ENCODE results near the gene SAXO1. TPM values are rescaled to one million over a fixed set of nuclear protein-coding genes. Genes with fewer than 3 reads are reported as not detected.
"Not testable (repeated sequence)": the region's sequence is repeated elsewhere in the genome, so short reads cannot be mapped to it uniquely, and the experiment has no call there.

Gene SAXO1
- total RNA-seq, 2 experiments from 2014 or later = 0.10 TPM; not detected in 1

- Mint-ChIP-seq H3K27me3 (ENCODE audit: low read depth) (peaks cover 7% of the 10 kb centered on the region), H3K9me3 (ENCODE audit: insufficient read depth) (no peaks in the 10 kb centered on the region), H3K36me3 (ENCODE audit: low read depth) (no peaks in the 10 kb centered on the region), H3K27ac (no peak overlapping the region), H3K4me1 (ENCODE audit: low read depth) (no peaks in the 10 kb centered on the region), H3K4me3 (no peak overlapping the region)
- DNase-seq (no peak), ATAC-seq (no peak)
- ChIA-PET CTCF (no interaction called here), POLR2A (no interaction called here)
Measured at GRCh38 chr9:18942801-18943200, 90.2 kb downstream of the SAXO1 start.

- CTCF ChIA-PET = no interaction called here
Measured at GRCh38 chr9:18941060-18941740, 91.8 kb downstream of the SAXO1 start.

GRCh38 chr9:18939943-18940342, 93.1 kb downstream of the SAXO1 start:
- Mint-ChIP-seq H3K4me3 (no peak overlapping the region), H3K27me3 (ENCODE audit: low read depth) (peaks cover under 1% of the 10 kb centered on the region), H3K9me3 (ENCODE audit: insufficient read depth) (no peaks in the 10 kb centered on the region), H3K27ac (no peak overlapping the region), H3K36me3 (ENCODE audit: low read depth) (no peaks in the 10 kb centered on the region), H3K4me1 (ENCODE audit: low read depth) (no peaks in the 10 kb centered on the region)
- ChIA-PET CTCF (no interaction called here), POLR2A (no interaction called here)
- no peak for DNase-seq
- ATAC-seq = no peak

More at GRCh38 chr9:18941060-18941740, 91.8 kb downstream of the SAXO1 start:
- no peaks in the 10 kb centered on the region for H3K9me3 Mint-ChIP-seq (ENCODE audit: insufficient read depth)
- H3K27ac Mint-ChIP-seq = no peak overlapping the region
- no peaks in the 10 kb centered on the region for H3K36me3 Mint-ChIP-seq (ENCODE audit: low read depth)
- peaks cover 4% of the 10 kb centered on the region for H3K27me3 Mint-ChIP-seq (ENCODE audit: low read depth)
- POLR2A ChIA-PET = no interaction called here
- ATAC-seq = no peak
- DNase-seq = no peak
- H3K4me3 Mint-ChIP-seq = no peak overlapping the region
- no peaks in the 10 kb centered on the region for H3K4me1 Mint-ChIP-seq (ENCODE audit: low read depth)

- ATAC-seq (no peak), DNase-seq (no peak)
- Mint-ChIP-seq H3K36me3 (ENCODE audit: low read depth) (no peaks in the 10 kb centered on the region), H3K4me1 (ENCODE audit: low read depth) (no peaks in the 10 kb centered on the region), H3K27me3 (ENCODE audit: low read depth) (peaks cover 2% of the 10 kb centered on the region), H3K4me3 (no peak overlapping the region), H3K27ac (no peak overlapping the region), H3K9me3 (ENCODE audit: insufficient read depth) (peaks cover 3% of the 10 kb centered on the region)
- ChIA-PET CTCF (no interaction called here), POLR2A (no interaction called here)
Measured at GRCh38 chr9:18936094-18936871, 96.7 kb downstream of the SAXO1 start.

DNA sequence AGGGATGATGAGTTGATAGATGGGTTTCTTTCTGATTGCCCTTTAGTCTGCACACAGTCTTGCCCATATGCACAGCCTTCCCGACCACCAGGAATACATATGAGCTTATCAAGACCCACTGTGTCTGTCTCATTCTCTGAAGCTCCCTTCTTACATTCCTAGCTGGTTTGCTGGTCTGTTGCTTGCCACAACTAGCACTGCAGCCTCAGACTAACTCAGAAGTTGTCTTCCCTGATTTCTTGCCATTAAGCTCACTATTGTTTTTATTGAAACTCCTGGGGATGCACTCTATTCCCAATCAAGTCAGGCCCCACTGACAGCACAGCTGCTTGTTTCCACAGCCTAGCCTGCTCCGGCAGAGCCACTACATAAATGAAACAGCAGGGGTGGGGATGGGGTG, 97.5 kb downstream of the SAXO1 start:
- Mint-ChIP-seq H3K27ac (no peak overlapping the region), H3K27me3 (ENCODE audit: low read depth) (peaks cover 2% of the 10 kb centered on the region), H3K4me3 (no peak overlapping the region), H3K36me3 (ENCODE audit: low read depth) (no peaks in the 10 kb centered on the region), H3K9me3 (ENCODE audit: insufficient read depth) (peaks cover 3% of the 10 kb centered on the region), H3K4me1 (ENCODE audit: low read depth) (no peaks in the 10 kb centered on the region)
- ATAC-seq (no peak), DNase-seq (no peak)
- CTCF ChIA-PET = no interaction called here
- POLR2A ChIA-PET = no interaction called here

DNA sequence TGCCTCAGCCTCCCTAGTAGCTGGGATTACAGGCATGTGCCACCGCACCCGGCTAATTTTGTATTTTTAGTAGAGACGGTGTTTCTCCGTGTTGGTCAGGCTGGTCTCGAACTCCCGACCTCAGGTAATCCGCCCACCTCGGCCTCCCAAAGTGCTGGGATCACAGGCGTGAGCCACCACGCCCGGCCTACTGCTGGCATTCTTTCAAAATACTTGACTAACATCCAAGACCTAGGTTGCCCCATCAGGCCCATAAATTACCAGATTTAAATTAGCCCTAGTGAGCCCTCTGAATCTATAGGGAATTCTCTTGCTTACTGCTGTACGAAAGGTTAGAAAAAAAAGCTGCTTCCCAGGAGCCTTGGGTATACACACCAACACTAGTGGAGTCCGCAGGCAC, 102.4 kb downstream of the SAXO1 start:
- DNase-seq; H3K9me3 Mint-ChIP-seq (ENCODE audit: insufficient read depth); H3K27me3 Mint-ChIP-seq (ENCODE audit: low read depth); H3K27ac Mint-ChIP-seq; POLR2A ChIA-PET; H3K4me3 Mint-ChIP-seq; H3K4me1 Mint-ChIP-seq (ENCODE audit: low read depth); CTCF ChIA-PET; ATAC-seq; H3K36me3 Mint-ChIP-seq (ENCODE audit: low read depth): not testable (repeated sequence)

DNA sequence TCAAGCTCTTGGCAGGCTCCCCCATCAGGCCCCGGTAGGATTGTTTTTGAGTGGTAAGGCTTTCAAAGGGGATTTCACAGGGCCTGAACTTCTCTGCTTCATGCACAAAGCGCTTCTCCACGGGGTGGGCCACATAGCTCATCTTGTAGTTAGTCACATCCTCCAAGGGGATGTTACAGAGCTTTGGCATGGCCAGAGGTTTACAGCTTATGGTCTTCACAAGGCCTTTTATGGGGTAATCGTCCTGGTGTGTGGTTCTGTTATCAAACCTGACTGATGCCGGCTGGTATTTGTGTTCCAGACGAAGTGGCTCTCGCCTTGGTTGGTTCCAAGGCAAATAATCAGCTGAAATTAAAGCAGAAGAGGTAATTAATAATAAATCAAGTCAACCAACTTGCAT, 104.3 kb downstream of the SAXO1 start:
- H3K9me3 Mint-ChIP-seq (ENCODE audit: insufficient read depth) = peaks cover 3% of the 10 kb centered on the region
- POLR2A ChIA-PET = no interaction called here
- no peaks in the 10 kb centered on the region for H3K36me3 Mint-ChIP-seq (ENCODE audit: low read depth)
- CTCF ChIA-PET = no interaction called here
- H3K27ac Mint-ChIP-seq = no peak overlapping the region
- H3K4me1 Mint-ChIP-seq (ENCODE audit: low read depth) = no peaks in the 10 kb centered on the region
- DNase-seq (no peak), ATAC-seq (no peak)
- no peak overlapping the region for H3K4me3 Mint-ChIP-seq
- H3K27me3 Mint-ChIP-seq (ENCODE audit: low read depth) = peaks cover 2% of the 10 kb centered on the region

- Mint-ChIP-seq H3K27ac (no peak overlapping the region), H3K4me1 (ENCODE audit: low read depth) (no peaks in the 10 kb centered on the region), H3K36me3 (ENCODE audit: low read depth) (no peaks in the 10 kb centered on the region), H3K9me3 (ENCODE audit: insufficient read depth) (no peaks in the 10 kb centered on the region), H3K27me3 (ENCODE audit: low read depth) (no peaks in the 10 kb centered on the region), H3K4me3 (no peak overlapping the region)
- ATAC-seq (no peak), DNase-seq (no peak)
- ChIA-PET CTCF (no interaction called here), POLR2A (no interaction called here)
Measured at GRCh38 chr9:18926513-18926912, 106.5 kb downstream of the SAXO1 start.

DNA sequence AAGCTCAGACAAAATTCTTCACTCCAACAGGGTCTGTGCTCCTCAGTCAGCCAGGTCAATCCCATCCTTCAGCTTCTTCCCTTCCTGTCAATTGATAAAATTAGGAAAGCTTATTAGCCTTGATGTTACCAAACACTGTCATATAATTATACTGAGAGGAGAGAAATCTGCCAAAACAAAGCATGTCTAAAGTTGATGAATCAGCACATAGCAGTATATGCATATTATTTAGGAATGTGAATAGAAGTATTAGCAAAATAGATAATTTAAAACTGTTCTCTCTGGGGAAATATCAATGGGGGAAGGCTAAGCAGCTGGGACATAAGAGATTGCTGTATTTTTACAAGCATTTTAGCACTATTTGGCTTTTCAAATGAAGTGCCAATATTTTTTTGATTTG, 107.1 kb downstream of the SAXO1 start:
- ChIA-PET POLR2A (no interaction called here), CTCF (no interaction called here)
- no peaks in the 10 kb centered on the region for H3K27me3 Mint-ChIP-seq (ENCODE audit: low read depth)
- no peaks in the 10 kb centered on the region for H3K36me3 Mint-ChIP-seq (ENCODE audit: low read depth)
- H3K27ac Mint-ChIP-seq = no peak overlapping the region
- H3K9me3 Mint-ChIP-seq (ENCODE audit: insufficient read depth) = no peaks in the 10 kb centered on the region
- DNase-seq (no peak), ATAC-seq (no peak)
- H3K4me3 Mint-ChIP-seq = no peak overlapping the region
- no peaks in the 10 kb centered on the region for H3K4me1 Mint-ChIP-seq (ENCODE audit: low read depth)

DNA sequence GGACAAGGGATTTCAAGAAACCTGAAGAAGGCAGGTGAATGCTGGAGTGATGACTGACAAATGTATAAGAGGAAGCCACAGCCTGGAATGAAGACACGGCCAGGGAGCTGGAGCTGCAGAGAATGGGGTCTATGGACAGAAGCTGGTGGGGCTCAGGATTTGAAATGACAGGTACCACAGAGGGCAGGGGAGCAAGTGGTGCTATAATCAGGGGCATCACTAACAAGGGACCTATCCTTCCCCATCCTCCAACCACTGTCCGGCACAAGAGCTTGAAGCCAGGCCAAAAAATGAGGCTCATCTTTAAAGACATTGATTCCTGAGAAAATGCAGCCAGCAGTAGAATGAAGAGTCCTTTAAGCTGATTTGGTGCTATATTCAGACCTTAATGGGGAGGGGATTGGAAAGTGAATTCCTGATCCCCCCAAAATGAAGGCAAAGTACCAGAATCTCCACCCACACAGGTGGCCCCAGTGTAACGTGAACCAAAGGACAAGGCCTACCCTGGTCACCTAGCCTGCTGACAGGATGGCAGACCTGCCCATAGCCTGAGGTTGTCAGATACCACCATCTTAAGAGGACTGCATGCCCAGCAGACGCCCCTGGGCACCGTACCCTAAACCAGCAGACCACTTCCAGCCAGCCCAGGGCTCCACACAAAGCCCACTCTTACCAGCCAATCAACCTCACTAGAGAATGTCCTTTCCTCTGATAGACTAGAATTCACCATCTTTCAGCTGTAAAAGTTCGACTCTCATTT, 109.2 kb downstream of the SAXO1 start:
- Mint-ChIP-seq H3K27ac (no peak overlapping the region), H3K27me3 (ENCODE audit: low read depth) (no peaks in the 10 kb centered on the region), H3K36me3 (ENCODE audit: low read depth) (no peaks in the 10 kb centered on the region), H3K4me1 (ENCODE audit: low read depth) (no peaks in the 10 kb centered on the region), H3K4me3 (no peak overlapping the region), H3K9me3 (ENCODE audit: insufficient read depth) (no peaks in the 10 kb centered on the region)
- ChIA-PET POLR2A (no interaction called here), CTCF (no interaction called here)
- ATAC-seq (no peak), DNase-seq (no peak)

- POLR2A ChIA-PET = no interaction called here
- Mint-ChIP-seq H3K4me1 (ENCODE audit: low read depth) (no peaks in the 10 kb centered on the region), H3K4me3 (no peak overlapping the region), H3K36me3 (ENCODE audit: low read depth) (no peaks in the 10 kb centered on the region), H3K27ac (no peak overlapping the region), H3K27me3 (ENCODE audit: low read depth) (no peaks in the 10 kb centered on the region), H3K9me3 (ENCODE audit: insufficient read depth) (no peaks in the 10 kb centered on the region)
- ATAC-seq (no peak), DNase-seq (no peak)
- CTCF ChIA-PET = no interaction called here
Measured at GRCh38 chr9:18923167-18923566, 109.8 kb downstream of the SAXO1 start.

- Mint-ChIP-seq H3K9me3 (ENCODE audit: insufficient read depth) (no peaks in the 10 kb centered on the region), H3K4me3 (no peak overlapping the region), H3K27me3 (ENCODE audit: low read depth) (no peaks in the 10 kb centered on the region), H3K27ac (no peak overlapping the region), H3K4me1 (ENCODE audit: low read depth) (no peaks in the 10 kb centered on the region), H3K36me3 (ENCODE audit: low read depth) (no peaks in the 10 kb centered on the region)
- ATAC-seq = no peak
- ChIA-PET CTCF (no interaction called here), POLR2A (no interaction called here)
- no peak for DNase-seq
Measured at GRCh38 chr9:18922161-18922885, 110.7 kb downstream of the SAXO1 start.

Measured in activated CD8-positive, alpha-beta T cell treated with anti-CD3 and anti-CD28 coated beads, Interleukin-2, amount 10 ng/mL, durations not matched to agents 7 days and 5 days (primary cell).